IPS-18c (cell line): ENCODE results near the gene FAM117A.

Source experiments
- H3K4me3 ChIP-seq: 2 replicates; pipeline ENCODE4 v1.7.0; 2013; ENCODE audit warnings: low read depth, mild to moderate bottlenecking, low read length, moderate library complexity; ENCODE audit not compliant: insufficient read depth
- H3K9me3 ChIP-seq: one replicate; pipeline ENCODE4 v1.6.1; 2013; ENCODE audit warnings: mild to moderate bottlenecking, low read length, moderate library complexity; ENCODE audit not compliant: control insufficient read depth, insufficient read depth

FAM117A gene

GRCh38 chr17:49698005-49698404, 65.9 kb downstream of the FAM117A start:
- Histone ChIP-seq H3K4me3 (no peak overlapping the region), H3K9me3 (no peaks in the 10 kb centered on the region)

- Histone ChIP-seq H3K9me3 (no peaks in the 10 kb centered on the region), H3K4me3 (no peak overlapping the region)
These were observed 67.6 kb downstream of the FAM117A start for GRCh38 chr17:49696233-49696761.

GRCh38 chr17:49695698-49696232, 68.2 kb downstream of the FAM117A start:
- Histone ChIP-seq H3K9me3 (no peaks in the 10 kb centered on the region), H3K4me3 (no peak overlapping the region)

- H3K9me3 ChIP-seq: no peaks in the 10 kb centered on the region
- H3K4me3 ChIP-seq: no peak overlapping the region
These were observed 68.9 kb downstream of the FAM117A start for GRCh38 chr17:49694847-49695697.

GRCh38 chr17:49692751-49693150, 71.2 kb downstream of the FAM117A start:
- H3K4me3 ChIP-seq: no peak overlapping the region

GRCh38 chr17:49691677-49692191, 72.2 kb downstream of the FAM117A start:
- H3K4me3 ChIP-seq: no peak overlapping the region
- no peaks in the 10 kb centered on the region for H3K9me3 ChIP-seq

More at GRCh38 chr17:49692751-49693150, 71.2 kb downstream of the FAM117A start:
- H3K9me3 ChIP-seq: no peaks in the 10 kb centered on the region

- H3K4me3 ChIP-seq: no peak overlapping the region
- no peaks in the 10 kb centered on the region for H3K9me3 ChIP-seq
These were observed 72.8 kb downstream of the FAM117A start for GRCh38 chr17:49691086-49691676.

- no peak overlapping the region for H3K4me3 ChIP-seq
- no peaks in the 10 kb centered on the region for H3K9me3 ChIP-seq
These were observed 73.7 kb downstream of the FAM117A start for GRCh38 chr17:49690256-49690655.

GRCh38 chr17:49688848-49689247, 75.1 kb downstream of the FAM117A start:
- Histone ChIP-seq H3K9me3 (no peaks in the 10 kb centered on the region), H3K4me3 (no peak overlapping the region)

GRCh38 chr17:49687878-49688491, 75.9 kb downstream of the FAM117A start:
- Histone ChIP-seq H3K4me3 (no peak overlapping the region), H3K9me3 (no peaks in the 10 kb centered on the region)

GRCh38 chr17:49681106-49681979, 82.6 kb downstream of the FAM117A start:
- Histone ChIP-seq H3K9me3 (no peaks in the 10 kb centered on the region), H3K4me3 (no peak overlapping the region)

- Histone ChIP-seq H3K4me3 (no peak overlapping the region), H3K9me3 (no peaks in the 10 kb centered on the region)
These were observed 83.6 kb downstream of the FAM117A start for GRCh38 chr17:49680314-49680713.

GRCh38 chr17:49677933-49678847, 85.7 kb downstream of the FAM117A start, which contains the start of gene SPOP:
SPOP (minus strand) TSS chr17:49678097; CDS start chr17:49622810, 55,287 bp downstream.
- H3K4me3 ChIP-seq: peak within 1 kb of the TSS; percentile 58
- H3K9me3 ChIP-seq: no peaks in the 10 kb centered on the region

GRCh38 chr17:49677134-49677932, 86.6 kb downstream of the FAM117A start:
- Histone ChIP-seq H3K4me3 (peak overlapping the region; percentile 58), H3K9me3 (no peaks in the 10 kb centered on the region)
